ENCODE data around the gene GIMAP6. TPM values are rescaled to one million over a fixed set of nuclear protein-coding genes. Genes with fewer than 3 reads are reported as not detected.
"Not testable (repeated sequence)": the region's sequence is repeated elsewhere in the genome, so short reads cannot be mapped to it uniquely, and the experiment has no call there.

The GIMAP6 gene
- total RNA-seq, 1 experiment from 2014 or later: not detected

- DNase-seq (ENCODE audit: low read depth, low spot score): no peak
- in situ Hi-C loops (cut with HindIII; ENCODE audit: low pct_unique_long_range_greater_than_20kb, low sequenced_read_pairs): no loop called here
These were observed 22.5 kb upstream of the GIMAP6 start for GRCh38 chr7:150654692-150655091.

DNA sequence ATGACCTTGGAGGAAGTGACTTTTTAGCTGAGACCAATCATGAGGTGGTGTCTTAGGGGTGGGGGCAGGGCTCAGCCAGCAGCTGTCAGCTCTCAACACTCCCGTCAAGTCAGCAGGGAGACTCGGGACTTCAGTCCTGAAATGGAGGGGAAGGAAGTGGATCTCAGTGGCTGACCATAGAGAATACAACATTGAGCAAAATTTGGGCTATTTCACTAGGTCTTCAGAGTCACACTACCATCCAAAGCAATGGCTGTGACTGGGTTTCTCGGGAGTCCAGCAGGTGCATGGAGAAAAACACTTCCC, 16.8 kb upstream of the GIMAP6 start:
- in situ Hi-C loops (cut with HindIII; ENCODE audit: low pct_unique_long_range_greater_than_20kb, low sequenced_read_pairs): no loop called here
- DNase-seq (ENCODE audit: low read depth, low spot score): no peak

- in situ Hi-C loops (cut with HindIII; ENCODE audit: low pct_unique_long_range_greater_than_20kb, low sequenced_read_pairs): no loop called here
- no peak for DNase-seq (ENCODE audit: low read depth, low spot score)
These were observed 16.3 kb upstream of the GIMAP6 start for GRCh38 chr7:150648353-150649079.

DNA sequence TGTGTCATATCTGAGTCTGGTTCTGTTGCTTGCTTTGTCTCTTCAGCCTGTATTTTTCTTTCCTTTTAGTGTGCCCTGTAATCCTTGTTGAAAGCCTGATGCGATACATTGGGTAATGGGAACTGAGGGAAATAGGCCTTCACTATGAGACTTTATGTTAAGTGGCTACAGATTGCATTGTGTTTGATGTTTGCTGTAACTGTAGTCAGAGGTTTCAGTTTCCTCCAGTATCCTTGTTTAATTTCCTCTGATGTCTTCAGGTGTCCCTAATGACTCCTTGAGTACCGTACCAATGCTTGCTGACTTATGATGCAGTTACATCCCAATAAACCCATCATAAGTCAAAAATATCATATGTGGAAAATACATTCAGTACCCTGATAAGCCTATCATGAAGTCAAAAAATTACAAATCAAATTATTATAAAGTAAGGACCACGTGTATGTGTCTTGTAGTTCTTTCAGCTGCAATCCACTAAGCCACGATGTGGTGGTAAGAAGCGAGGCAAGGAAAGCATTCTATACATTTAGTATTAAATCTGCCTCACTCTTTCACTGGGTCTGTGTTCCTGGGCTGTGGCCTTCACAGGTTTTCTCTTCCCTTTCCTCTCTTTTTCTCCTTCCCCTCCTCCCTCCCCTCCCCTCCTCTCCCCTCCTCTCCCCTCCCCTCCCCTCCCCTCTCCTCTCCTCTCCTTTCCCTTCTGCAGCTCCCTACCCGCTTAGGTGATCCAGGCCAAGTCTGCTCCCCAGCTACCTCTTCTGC, 13.3 kb upstream of the GIMAP6 start:
- DNase-seq (ENCODE audit: low read depth, low spot score): no peak
- in situ Hi-C loops (cut with HindIII; ENCODE audit: low pct_unique_long_range_greater_than_20kb, low sequenced_read_pairs): no loop called here

DNA sequence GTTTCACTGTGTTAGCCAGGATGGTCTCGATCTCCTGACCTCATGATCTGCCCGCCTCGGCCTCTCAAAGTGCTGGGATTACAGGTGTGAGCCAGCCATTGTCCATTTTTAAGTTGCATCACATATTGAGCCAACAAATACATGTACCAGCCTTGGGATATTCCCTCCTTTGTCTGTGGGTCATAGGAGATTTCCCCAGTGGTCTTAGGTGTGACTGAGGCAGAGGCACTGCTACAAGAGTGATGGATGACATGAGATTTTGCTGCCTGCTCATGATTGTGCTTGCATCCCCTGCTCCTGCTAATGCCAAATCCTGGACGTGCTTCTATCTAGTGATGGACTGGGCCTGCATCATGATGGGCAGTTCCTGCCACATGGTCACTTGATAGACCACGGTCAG, 10.7 kb upstream of the GIMAP6 start:
- DNase-seq (ENCODE audit: low read depth, low spot score): no peak
- in situ Hi-C loops (cut with HindIII; ENCODE audit: low pct_unique_long_range_greater_than_20kb, low sequenced_read_pairs): no loop called here

DNA sequence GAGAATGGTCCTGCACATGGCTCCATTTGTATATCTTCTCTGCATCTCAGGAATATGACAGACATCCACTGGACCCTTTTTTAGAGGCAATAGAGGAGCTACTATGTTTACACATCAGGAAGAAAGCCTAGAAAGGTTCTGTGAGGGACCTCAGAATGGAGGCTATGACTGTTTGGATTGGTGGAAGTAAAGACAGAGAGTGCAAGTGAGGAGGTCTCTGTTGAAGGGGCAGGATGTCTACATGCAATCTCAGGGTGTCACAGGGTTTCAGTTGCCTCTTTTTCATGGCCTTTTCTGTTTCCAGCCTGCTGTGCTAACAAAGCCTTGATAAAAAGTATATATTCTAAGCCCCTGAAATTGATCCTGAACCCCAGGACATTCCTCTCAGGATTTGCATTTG, 9.7 kb upstream of the GIMAP6 start:
- DNase-seq (ENCODE audit: low read depth, low spot score): no peak
- in situ Hi-C loops (cut with HindIII; ENCODE audit: low pct_unique_long_range_greater_than_20kb, low sequenced_read_pairs): no loop called here

GRCh38 chr7:150633926-150634325, 1.7 kb upstream of the GIMAP6 start:
- DNase-seq (ENCODE audit: low read depth, low spot score): no peak
- in situ Hi-C loops (cut with HindIII; ENCODE audit: low pct_unique_long_range_greater_than_20kb, low sequenced_read_pairs): no loop called here

DNA sequence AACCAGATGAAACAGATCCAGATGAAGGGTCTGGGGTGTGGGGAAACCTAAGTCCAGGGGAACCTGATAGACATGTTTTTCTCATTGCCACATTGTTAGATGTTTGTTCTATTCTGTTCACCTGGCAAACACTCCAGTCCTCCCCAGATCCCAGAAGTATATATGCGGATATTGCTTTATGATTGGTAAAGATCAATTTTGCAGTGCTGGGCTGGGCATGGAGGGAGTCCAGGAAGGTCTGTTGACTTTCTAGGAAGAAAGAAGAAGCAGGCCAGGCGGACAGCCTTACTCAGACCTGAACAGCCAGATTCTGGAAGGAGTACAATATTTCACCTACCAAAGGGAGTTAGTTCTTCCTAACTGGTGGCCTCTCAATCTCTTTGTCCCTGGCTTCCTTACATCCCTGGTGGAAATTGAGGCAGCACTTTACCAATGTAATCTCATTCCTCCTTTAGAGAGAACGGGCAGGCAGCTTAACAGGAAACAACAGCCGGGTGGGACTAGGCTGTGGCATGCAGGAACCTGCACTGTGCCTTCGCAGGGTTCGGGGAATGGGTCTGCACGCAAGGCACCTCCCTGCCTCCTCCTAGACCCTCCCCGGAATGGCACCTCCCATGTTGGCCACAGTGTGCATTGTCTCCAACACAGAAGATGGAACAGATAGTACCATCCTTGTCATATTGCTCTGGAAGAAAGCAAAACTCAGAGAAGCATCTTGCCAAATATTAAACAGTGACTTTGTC, 930 bp downstream of the GIMAP6 start:
- no peak for DNase-seq (ENCODE audit: low read depth, low spot score)
- in situ Hi-C loops (cut with HindIII; ENCODE audit: low pct_unique_long_range_greater_than_20kb, low sequenced_read_pairs): no loop called here

DNA sequence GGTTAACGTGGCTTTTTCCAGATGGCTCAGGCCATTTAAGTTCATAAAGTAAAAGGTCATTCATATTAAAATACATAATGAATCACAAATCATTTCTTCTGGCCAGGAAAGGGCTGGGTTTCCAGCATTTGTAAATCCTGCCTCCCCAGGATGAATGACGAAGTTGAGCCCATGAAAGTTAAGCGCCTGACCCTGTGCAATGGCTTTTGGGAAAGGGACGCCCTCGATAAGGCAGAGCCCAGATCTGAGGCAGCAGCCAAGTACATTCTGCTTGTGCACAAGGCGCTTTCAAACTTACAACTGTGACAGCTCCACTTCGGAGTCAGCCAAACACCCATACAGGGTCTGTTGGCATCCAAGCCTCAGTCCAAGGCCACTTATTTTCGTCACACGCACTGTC, 2.8 kb downstream of the GIMAP6 start:
- in situ Hi-C loops (cut with HindIII; ENCODE audit: low pct_unique_long_range_greater_than_20kb, low sequenced_read_pairs): no loop called here
- DNase-seq (ENCODE audit: low read depth, low spot score): no peak

DNA sequence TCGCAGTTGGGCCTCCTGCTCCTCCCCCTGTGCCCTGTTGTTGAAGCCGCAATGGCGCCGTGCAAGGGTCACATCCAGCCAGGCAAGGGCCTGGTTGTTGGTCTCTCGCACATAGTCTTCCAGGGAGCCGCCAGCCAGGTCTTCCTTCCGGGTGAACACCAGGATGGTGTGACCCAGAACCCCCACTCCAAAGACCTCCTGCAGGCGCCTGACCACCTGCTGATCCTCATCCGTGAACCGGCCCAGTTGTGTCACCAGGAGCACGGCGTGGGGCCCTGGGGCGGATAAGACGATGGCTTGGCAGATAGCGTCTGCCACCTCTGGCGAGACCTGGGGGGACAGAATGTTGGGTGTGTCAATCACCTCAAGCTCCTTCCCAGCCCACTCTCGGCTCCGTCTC, 4.2 kb downstream of the GIMAP6 start:
- in situ Hi-C loops (cut with HindIII; ENCODE audit: low pct_unique_long_range_greater_than_20kb, low sequenced_read_pairs): no loop called here
- no peak for DNase-seq (ENCODE audit: low read depth, low spot score)

DNA sequence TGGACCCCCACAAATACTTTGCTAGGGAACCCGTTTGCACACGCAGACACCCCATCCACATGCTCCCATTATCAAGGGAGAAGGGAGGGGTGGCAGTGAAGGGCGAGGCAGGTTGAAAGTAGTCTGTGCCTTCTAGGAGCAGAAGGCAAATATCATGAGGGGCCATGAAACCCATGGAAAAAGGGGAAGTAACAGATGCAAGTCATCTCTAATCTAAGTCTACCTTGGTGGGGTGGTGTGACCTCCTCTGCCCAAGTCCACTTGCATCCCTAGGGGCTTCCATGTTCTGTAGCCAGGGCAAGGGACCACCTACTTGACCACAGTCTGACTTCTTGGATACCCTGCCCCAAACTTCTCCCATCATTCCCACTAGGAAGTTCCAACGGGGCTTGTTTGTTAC, 5.5 kb downstream of the GIMAP6 start:
- in situ Hi-C loops (cut with HindIII; ENCODE audit: low pct_unique_long_range_greater_than_20kb, low sequenced_read_pairs): no loop called here
- no peak for DNase-seq (ENCODE audit: low read depth, low spot score)

GRCh38 chr7:150621376-150621775, 10.8 kb downstream of the GIMAP6 start:
- in situ Hi-C loops (cut with HindIII; ENCODE audit: low pct_unique_long_range_greater_than_20kb, low sequenced_read_pairs): no loop called here
- no peak for DNase-seq (ENCODE audit: low read depth, low spot score)

- in situ Hi-C loops (cut with HindIII; ENCODE audit: low pct_unique_long_range_greater_than_20kb, low sequenced_read_pairs): no loop called here
These were observed 11.4 kb downstream of the GIMAP6 start for GRCh38 chr7:150620617-150621371.

DNA sequence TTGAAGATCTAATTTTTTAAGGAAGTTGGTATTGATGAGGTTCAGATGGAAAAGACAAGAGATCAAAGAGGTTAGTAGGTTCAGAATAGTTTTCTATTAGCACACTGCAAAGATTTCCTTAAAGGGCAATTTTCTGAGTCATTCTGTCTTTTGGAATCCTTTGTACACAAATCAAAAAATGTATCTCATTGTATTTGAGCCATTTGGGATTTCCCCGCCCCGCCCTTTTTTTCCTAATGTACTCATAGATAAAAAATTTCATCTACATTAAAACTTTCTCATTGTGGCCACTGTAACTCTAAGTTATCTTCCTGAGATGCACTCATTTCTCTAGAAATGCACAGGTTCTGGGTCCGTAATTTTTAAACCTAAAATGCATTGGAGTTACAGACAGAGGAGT, 12.1 kb downstream of the GIMAP6 start:
- DNase-seq (ENCODE audit: low read depth, low spot score): no peak
- in situ Hi-C loops (cut with HindIII; ENCODE audit: low pct_unique_long_range_greater_than_20kb, low sequenced_read_pairs): no loop called here

More at GRCh38 chr7:150620617-150621371, 11.4 kb downstream of the GIMAP6 start:
- no peak for DNase-seq (ENCODE audit: low read depth, low spot score)

- in situ Hi-C loops (cut with HindIII; ENCODE audit: low pct_unique_long_range_greater_than_20kb, low sequenced_read_pairs); DNase-seq (ENCODE audit: low read depth, low spot score): not testable (repeated sequence)
These were observed 16.9 kb downstream of the GIMAP6 start for GRCh38 chr7:150615221-150615755.

GRCh38 chr7:150614426-150614825, 17.8 kb downstream of the GIMAP6 start:
- in situ Hi-C loops (cut with HindIII; ENCODE audit: low pct_unique_long_range_greater_than_20kb, low sequenced_read_pairs); DNase-seq (ENCODE audit: low read depth, low spot score): not testable (repeated sequence)

- DNase-seq (ENCODE audit: low read depth, low spot score): no peak
These were observed 18.3 kb downstream of the GIMAP6 start for GRCh38 chr7:150613880-150614279.

DNA sequence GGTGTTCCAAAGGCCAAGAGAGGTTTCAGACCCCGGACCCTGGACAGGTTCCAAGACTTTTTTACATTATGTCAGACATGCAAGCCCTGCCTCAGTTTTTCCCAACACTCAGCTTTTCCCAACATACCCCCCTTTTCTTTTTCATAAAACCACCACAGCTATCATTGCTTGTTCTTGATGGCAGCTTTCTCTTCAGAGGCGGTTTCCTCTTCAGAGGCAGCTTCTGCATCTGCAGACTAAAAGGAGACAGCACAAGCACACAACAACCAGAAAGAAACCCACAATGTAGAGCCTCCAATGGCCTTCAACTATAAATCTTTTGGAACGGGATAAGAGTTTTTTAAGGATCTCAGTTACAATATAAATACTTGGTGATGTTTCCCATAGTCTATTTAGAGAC, 19.3 kb downstream of the GIMAP6 start:
- no peak for DNase-seq (ENCODE audit: low read depth, low spot score)
- in situ Hi-C loops (cut with HindIII; ENCODE audit: low pct_unique_long_range_greater_than_20kb, low sequenced_read_pairs): no loop called here

More at GRCh38 chr7:150613880-150614279, 18.3 kb downstream of the GIMAP6 start:
- in situ Hi-C loops (cut with HindIII; ENCODE audit: low pct_unique_long_range_greater_than_20kb, low sequenced_read_pairs): no loop called here

All from SK-MEL-5 (cell line).